GM21528 (cell line): ENCODE measurements around the gene TCL1B.
A peak's percentile ranks its signal among the peaks of the same experiment; 100 is the strongest.

Experiments used
- ATAC-seq: cut with Tn5 transposase; IDR thresholded peaks from one replicate; pipeline ENCODE4 v1.9.1; 2021; ENCODE audit warnings: mild to moderate bottlenecking, moderate library complexity; ENCODE audit not compliant: unreplicated experiment, low FRiP score

Gene TCL1B

GRCh38 chr14:95685978-95686922 lies at the start of gene TCL1B:
TSS of gene TCL1B (plus strand) at chr14:95686426. CDS start at chr14:95686468, 42 bp downstream.
- ATAC-seq = no peak

GRCh38 chr14:95644981-95645380 lies 41.2 kb upstream of the TCL1B start:
- no peak for ATAC-seq

GRCh38 chr14:95645389-95645996 lies 40.7 kb upstream of the TCL1B start:
- no peak for ATAC-seq

GRCh38 chr14:95647926-95648325 lies 38.3 kb upstream of the TCL1B start:
- no peak for ATAC-seq

GRCh38 chr14:95649230-95649629 lies 37.0 kb upstream of the TCL1B start:
- ATAC-seq = no peak

GRCh38 chr14:95651028-95651427 lies 35.2 kb upstream of the TCL1B start:
- no peak for ATAC-seq

GRCh38 chr14:95651821-95652583 lies 34.2 kb upstream of the TCL1B start:
- no peak for ATAC-seq

- ATAC-seq = no peak
These were observed 33.5 kb upstream of the TCL1B start for GRCh38 chr14:95652690-95653089.

GRCh38 chr14:95655461-95655860 lies 30.8 kb upstream of the TCL1B start:
- ATAC-seq = no peak

- ATAC-seq = no peak
These were observed 29.6 kb upstream of the TCL1B start for GRCh38 chr14:95656634-95657033.

GRCh38 chr14:95657454-95657853 lies 28.8 kb upstream of the TCL1B start:
- no peak for ATAC-seq

- ATAC-seq = no peak
These were observed 26.8 kb upstream of the TCL1B start for GRCh38 chr14:95659293-95659989.

GRCh38 chr14:95659990-95660385 lies 26.2 kb upstream of the TCL1B start:
- no peak for ATAC-seq

- ATAC-seq = no peak
These were observed 25.3 kb upstream of the TCL1B start for GRCh38 chr14:95660651-95661515.

GRCh38 chr14:95662376-95663186 lies 23.6 kb upstream of the TCL1B start:
- peak; percentile 36 for ATAC-seq

GRCh38 chr14:95663226-95663797 lies 22.9 kb upstream of the TCL1B start:
- ATAC-seq = peak; percentile 32

GRCh38 chr14:95664066-95664465 lies 22.2 kb upstream of the TCL1B start:
- ATAC-seq = no peak

GRCh38 chr14:95664546-95664945 lies 21.7 kb upstream of the TCL1B start:
- no peak for ATAC-seq
